Measurements from ENCODE around the gene SMYD3.

DNA sequence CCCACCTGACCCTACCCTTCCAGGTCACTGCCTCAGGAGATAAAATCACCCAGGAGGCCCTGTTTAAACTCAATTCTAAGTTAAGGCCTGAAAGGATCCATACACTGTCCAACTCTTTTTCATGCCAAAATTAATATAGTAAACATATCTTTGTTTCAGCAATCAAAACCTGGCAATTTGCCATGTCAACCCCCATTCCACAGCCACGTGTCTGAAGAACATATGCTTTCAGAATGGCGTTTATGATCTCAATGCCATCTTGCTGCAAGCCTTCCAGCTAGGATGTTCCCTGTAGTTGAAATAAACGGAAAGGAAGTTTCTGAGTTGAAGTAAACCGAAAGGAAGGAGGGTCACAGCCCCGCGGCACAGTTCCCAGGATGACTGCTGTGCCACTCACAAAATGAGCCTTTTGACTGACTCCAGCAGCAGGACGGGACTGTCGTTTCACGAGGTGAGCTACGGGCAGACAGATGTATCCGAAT, 472.0 kb downstream of the SMYD3 start:
- TF ChIP-seq, protein P1, sequence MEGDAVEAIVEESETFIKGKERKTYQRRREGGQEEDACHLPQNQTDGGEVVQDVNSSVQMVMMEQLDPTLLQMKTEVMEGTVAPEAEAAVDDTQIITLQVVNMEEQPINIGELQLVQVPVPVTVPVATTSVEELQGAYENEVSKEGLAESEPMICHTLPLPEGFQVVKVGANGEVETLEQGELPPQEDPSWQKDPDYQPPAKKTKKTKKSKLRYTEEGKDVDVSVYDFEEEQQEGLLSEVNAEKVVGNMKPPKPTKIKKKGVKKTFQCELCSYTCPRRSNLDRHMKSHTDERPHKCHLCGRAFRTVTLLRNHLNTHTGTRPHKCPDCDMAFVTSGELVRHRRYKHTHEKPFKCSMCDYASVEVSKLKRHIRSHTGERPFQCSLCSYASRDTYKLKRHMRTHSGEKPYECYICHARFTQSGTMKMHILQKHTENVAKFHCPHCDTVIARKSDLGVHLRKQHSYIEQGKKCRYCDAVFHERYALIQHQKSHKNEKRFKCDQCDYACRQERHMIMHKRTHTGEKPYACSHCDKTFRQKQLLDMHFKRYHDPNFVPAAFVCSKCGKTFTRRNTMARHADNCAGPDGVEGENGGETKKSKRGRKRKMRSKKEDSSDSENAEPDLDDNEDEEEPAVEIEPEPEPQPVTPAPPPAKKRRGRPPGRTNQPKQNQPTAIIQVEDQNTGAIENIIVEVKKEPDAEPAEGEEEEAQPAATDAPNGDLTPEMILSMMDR (IDR thresholded peaks at IDR 0.05; ENCODE audit: poor library complexity, severe bottlenecking): no peak
- TF ChIP-seq EZH2 (IDR thresholded peaks at IDR 0.05; ENCODE audit: borderline replicate concordance, insufficient read depth, low read length, poor library complexity, severe bottlenecking): no peak
- TF ChIP-seq SMC3 (conservative IDR thresholded peaks at IDR 0.05; ENCODE audit: poor library complexity): no peak
- no peak for TF ChIP-seq EP300 (conservative IDR thresholded peaks at IDR 0.05; ENCODE audit: poor library complexity, severe bottlenecking)
- no peak for TF ChIP-seq TAF1 (IDR thresholded peaks at IDR 0.05; ENCODE audit: low read depth)
- TF ChIP-seq RAD21 (conservative IDR thresholded peaks at IDR 0.05): no peak
- TF ChIP-seq POLR2AphosphoS5 (IDR thresholded peaks at IDR 0.05): no peak
- TF ChIP-seq, protein P2, sequence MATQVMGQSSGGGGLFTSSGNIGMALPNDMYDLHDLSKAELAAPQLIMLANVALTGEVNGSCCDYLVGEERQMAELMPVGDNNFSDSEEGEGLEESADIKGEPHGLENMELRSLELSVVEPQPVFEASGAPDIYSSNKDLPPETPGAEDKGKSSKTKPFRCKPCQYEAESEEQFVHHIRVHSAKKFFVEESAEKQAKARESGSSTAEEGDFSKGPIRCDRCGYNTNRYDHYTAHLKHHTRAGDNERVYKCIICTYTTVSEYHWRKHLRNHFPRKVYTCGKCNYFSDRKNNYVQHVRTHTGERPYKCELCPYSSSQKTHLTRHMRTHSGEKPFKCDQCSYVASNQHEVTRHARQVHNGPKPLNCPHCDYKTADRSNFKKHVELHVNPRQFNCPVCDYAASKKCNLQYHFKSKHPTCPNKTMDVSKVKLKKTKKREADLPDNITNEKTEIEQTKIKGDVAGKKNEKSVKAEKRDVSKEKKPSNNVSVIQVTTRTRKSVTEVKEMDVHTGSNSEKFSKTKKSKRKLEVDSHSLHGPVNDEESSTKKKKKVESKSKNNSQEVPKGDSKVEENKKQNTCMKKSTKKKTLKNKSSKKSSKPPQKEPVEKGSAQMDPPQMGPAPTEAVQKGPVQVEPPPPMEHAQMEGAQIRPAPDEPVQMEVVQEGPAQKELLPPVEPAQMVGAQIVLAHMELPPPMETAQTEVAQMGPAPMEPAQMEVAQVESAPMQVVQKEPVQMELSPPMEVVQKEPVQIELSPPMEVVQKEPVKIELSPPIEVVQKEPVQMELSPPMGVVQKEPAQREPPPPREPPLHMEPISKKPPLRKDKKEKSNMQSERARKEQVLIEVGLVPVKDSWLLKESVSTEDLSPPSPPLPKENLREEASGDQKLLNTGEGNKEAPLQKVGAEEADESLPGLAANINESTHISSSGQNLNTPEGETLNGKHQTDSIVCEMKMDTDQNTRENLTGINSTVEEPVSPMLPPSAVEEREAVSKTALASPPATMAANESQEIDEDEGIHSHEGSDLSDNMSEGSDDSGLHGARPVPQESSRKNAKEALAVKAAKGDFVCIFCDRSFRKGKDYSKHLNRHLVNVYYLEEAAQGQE (IDR thresholded peaks at IDR 0.05; ENCODE audit: borderline replicate concordance): no peak
- TF ChIP-seq MXI1 (conservative IDR thresholded peaks at IDR 0.05; ENCODE audit: poor library complexity, severe bottlenecking): no peak

Measured in neural cell (in vitro differentiated cells).